Prostate gland (tissue), 2 donors: ENCODE results near the gene HPCA. TPM values are rescaled to one million over a fixed set of nuclear protein-coding genes. Genes with fewer than 3 reads are reported as not detected.

Source experiments
- DNase-seq: peaks from one replicate; pipeline ENCODE4 v3.0.0-alpha.2; 2019; ENCODE audit warnings: low spot score
- H3K27ac ChIP-seq, 2 donors: fragments of 200-600 bp; sonication (generic); 2 replicates each; pipeline ENCODE4 v1.5.1; 2017 to 2019
- H3K27me3 ChIP-seq: fragments of 200-600 bp; sonication (generic); replicated peaks from 2 replicates; pipeline ENCODE4 v1.5.1; 2019; ENCODE audit not compliant: insufficient read depth
- H3K36me3 ChIP-seq, 2 donors: fragments of 200-600 bp; sonication (generic); 1 replicate in 1 of 2; 2 replicates in 1 of 2; pipeline versions ENCODE4 v1.5.1 to v1.8.1; 2017 to 2019
- H3K4me1 ChIP-seq: fragments of 200-600 bp; sonication (generic); replicated peaks from 2 replicates; pipeline ENCODE4 v1.5.1; 2019
- H3K4me3 ChIP-seq, 2 donors: fragments of 200-600 bp; sonication (generic); 2 replicates each; pipeline ENCODE4 v1.5.1; 2017 to 2019
- H3K9me3 ChIP-seq: fragments of 200-600 bp; sonication (generic); 2 replicates; pipeline ENCODE4 v1.5.1; 2017
- POLR2A ChIP-seq: fragments of 450-650 bp; IDR thresholded peaks from one replicate; pipeline ENCODE4 v1.6.1; 2016; ENCODE audit warnings: antibody characterized with exemption, mild to moderate bottlenecking
- POLR2AphosphoS5 ChIP-seq: sonication (generic); formaldehyde crosslinking; IDR thresholded peaks from one replicate; pipeline ENCODE4 v1.6.1; 2017; ENCODE audit warnings: antibody characterized with exemption
- WGBS: methylation state at CpG from one replicate; pipeline ENCODE4 v1.1.5; 2018; 5-methylcytosine and 5-hydroxymethylcytosine counted together
- intact Hi-C: fragments of 100-400 bp; cut with DNase I; formaldehyde crosslinking; loops from one replicate; pipeline ENCODE4 v1.14.2; 2022
- total RNA-seq, 2 donors: library from RNA; depleted of rRNA; stranded (reverse); fragments of >200 nt; gene quantifications; one replicate each; pipeline ENCODE4 v1.1.0, GENCODE V29; 2016
- TF ChIP-seq, protein P1 (sequence below), 4 experiments: fragments of 200-600 bp in 2 of 4; fragments of 450-650 bp in 2 of 4; sonication (generic) in 2 of 4; IDR thresholded peaks; 1 replicate in 3 of 4; 2 replicates in 1 of 4; pipeline ENCODE4 v1.5.1; 2016 to 2019; ENCODE audit warnings: antibody characterized with exemption in 4 of 4, mild to moderate bottlenecking in 2 of 4, moderate library complexity in 2 of 4

HPCA gene
- total RNA-seq, 2 donors from 2014 or later = 1.6 TPM; not detected in 1

DNA sequence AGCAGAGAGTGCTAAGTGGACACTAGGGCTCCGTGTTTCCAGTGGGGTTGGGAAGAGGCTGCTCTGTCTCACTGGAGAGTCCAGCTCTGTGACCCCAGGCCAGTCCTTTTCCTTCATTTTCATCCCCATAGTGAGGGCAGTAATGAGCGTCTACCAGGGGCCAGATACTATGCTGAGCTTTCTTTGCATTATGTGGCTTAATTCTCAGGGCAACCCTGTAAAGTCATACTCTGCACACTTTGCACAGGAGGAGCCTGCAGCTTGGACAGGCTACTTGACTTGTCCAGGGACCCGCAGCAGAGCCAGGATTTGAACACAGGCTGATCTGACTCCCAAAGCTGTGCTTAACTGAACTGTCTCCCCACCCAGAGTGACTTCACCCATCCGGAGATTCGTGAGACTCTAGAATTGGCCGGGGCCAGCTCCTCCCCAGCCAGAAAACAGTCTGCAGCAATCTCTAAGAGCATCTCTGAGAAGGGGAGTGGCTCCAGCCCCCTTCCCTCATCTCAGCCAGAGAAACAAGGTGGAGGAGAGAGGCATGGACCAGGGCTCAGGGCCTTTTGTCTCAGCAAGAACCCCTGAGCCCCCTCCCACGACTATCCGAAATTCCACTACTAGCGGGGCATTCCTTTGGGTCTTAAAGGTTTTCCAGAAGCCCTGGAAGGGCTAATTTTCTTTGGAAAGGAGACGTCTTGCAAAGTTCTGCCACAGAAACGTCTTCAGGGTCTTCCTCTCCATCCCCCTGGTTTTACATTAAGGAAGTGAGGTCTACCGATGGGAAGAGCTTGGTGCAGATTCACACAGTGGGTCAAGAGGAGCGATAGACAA, 14.7 kb upstream of the HPCA start:
- Histone ChIP-seq H3K27ac (no peak overlapping the region), H3K27me3 (no peaks in the 10 kb centered on the region), H3K4me1 (peaks cover 4% of the 10 kb centered on the region), H3K4me3 (peak overlapping the region in 1 of 2 donors; percentile 34), H3K36me3 (no peaks in the 10 kb centered on the region), H3K9me3 (no peaks in the 10 kb centered on the region)
- no peak for DNase-seq
- intact Hi-C loops = loop anchor here (5.0 to 10.0 kb wide), 2 partner anchors 159 to 467 kb away; no protein-coding TSS in a partner anchor
- 62% methylated on average over 13 of the region's 13 CpGs for WGBS
- TF ChIP-seq POLR2AphosphoS5 (no peak), POLR2A (no peak)
- TF ChIP-seq, protein P1, sequence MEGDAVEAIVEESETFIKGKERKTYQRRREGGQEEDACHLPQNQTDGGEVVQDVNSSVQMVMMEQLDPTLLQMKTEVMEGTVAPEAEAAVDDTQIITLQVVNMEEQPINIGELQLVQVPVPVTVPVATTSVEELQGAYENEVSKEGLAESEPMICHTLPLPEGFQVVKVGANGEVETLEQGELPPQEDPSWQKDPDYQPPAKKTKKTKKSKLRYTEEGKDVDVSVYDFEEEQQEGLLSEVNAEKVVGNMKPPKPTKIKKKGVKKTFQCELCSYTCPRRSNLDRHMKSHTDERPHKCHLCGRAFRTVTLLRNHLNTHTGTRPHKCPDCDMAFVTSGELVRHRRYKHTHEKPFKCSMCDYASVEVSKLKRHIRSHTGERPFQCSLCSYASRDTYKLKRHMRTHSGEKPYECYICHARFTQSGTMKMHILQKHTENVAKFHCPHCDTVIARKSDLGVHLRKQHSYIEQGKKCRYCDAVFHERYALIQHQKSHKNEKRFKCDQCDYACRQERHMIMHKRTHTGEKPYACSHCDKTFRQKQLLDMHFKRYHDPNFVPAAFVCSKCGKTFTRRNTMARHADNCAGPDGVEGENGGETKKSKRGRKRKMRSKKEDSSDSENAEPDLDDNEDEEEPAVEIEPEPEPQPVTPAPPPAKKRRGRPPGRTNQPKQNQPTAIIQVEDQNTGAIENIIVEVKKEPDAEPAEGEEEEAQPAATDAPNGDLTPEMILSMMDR (IDR thresholded peaks at IDR 0.05) = no peak

GRCh38 chr1:32872192-32872460, 14.2 kb upstream of the HPCA start:
- H3K4me3 ChIP-seq = no peak overlapping the region
- DNase-seq = no peak
- H3K27ac ChIP-seq = no peak overlapping the region

DNA sequence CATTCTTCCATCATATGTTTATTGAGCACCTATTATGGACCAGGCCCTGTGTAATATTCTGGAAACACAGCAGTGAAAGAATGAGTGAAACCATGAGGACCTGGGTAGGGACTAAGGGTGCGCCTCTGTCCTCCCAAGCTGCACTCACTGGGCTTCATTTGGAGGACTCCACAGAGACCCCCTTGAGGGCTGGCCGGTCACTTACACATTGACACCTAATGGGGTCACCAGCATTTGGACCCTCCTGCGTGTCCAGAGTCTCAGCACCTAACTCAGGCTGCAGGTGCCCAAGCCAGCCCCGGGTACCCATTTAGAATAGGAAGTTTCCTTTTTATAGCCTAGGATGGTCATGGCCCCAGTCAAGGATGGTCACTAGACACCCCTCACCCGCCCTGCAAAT, 12.8 kb upstream of the HPCA start:
- no peak overlapping the region for H3K4me3 ChIP-seq
- WGBS = 89% methylated on average over 5 of the region's 5 CpGs
- H3K36me3 ChIP-seq = no peaks in the 10 kb centered on the region
- no peak overlapping the region for H3K27ac ChIP-seq
- H3K27me3 ChIP-seq = no peaks in the 10 kb centered on the region
- intact Hi-C loops = loop anchor here (5.0 to 10.0 kb wide), 2 partner anchors 161 to 469 kb away; no protein-coding TSS in a partner anchor
- peaks cover 4% of the 10 kb centered on the region for H3K4me1 ChIP-seq
- TF ChIP-seq, protein P1 (IDR thresholded peaks at IDR 0.05) = no peak
- TF ChIP-seq POLR2AphosphoS5 = no peak
- TF ChIP-seq POLR2A = no peak
- H3K9me3 ChIP-seq = no peaks in the 10 kb centered on the region
- DNase-seq = no peak

More at GRCh38 chr1:32872192-32872460, 14.2 kb upstream of the HPCA start:
- Histone ChIP-seq H3K27me3 (no peaks in the 10 kb centered on the region), H3K36me3 (no peaks in the 10 kb centered on the region), H3K4me1 (peaks cover 4% of the 10 kb centered on the region), H3K9me3 (no peaks in the 10 kb centered on the region)
- WGBS = 65% methylated on average over 7 of the region's 7 CpGs
- intact Hi-C loops = loop anchor here (5.0 to 10.0 kb wide), 2 partner anchors 160 to 467 kb away; no protein-coding TSS in a partner anchor
- TF ChIP-seq POLR2A = no peak
- TF ChIP-seq, protein P1 (IDR thresholded peaks at IDR 0.05) = no peak
- TF ChIP-seq POLR2AphosphoS5 = no peak

DNA sequence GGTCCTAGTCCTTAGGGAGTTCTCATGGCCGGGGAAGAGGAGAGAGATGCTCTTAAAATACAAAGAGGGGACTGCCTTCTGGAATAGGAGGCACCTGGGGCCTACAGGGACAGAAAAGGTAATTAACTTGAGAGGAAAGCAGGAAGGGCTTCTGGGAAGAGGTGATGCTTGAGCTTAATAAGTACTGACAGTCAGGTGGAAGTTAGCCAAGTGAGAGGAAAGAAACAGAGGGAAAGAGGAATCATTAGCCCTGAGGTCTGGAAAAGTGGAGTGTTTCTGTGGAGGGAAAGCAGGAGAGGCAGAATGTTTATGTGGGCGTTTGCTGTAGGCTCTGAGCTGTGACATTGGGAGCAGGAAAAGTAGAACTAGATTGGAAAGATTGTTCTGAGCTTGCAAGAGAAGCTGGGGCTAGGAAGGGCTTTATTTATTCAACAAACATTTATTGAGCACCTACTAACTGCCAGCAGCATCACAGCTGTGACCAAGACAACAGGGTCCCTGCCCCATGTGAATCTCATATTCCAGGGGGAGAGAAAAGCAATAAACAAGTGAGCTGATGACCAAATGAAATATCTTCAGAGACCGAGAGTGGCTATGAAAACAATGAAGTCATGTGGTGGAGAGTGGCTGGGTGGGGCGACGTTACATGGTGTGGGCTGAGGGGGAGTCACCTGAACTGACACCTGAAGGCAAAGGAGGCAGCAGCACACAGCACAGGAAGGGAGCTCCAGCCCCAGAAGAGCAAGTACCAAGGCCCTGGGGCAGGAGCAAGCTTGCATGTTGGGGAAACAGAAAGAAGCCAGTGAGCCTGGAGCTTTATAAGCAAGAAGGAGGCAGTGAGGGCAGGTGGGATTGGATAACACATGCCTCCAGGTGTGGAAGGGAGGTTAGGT, 11.2 kb upstream of the HPCA start:
- intact Hi-C loops = loop anchor here (5.0 to 10.0 kb wide), 2 partner anchors 163 to 470 kb away; no protein-coding TSS in a partner anchor
- no peak for DNase-seq

More for the DNA sequence above, 11.2 kb upstream of the HPCA start:
- peaks cover 2% of the 10 kb centered on the region for H3K4me1 ChIP-seq
- no peaks in the 10 kb centered on the region for H3K36me3 ChIP-seq
- no peak overlapping the region for H3K27ac ChIP-seq
- H3K9me3 ChIP-seq = no peaks in the 10 kb centered on the region
- H3K4me3 ChIP-seq = no peak overlapping the region
- H3K27me3 ChIP-seq = no peaks in the 10 kb centered on the region
- TF ChIP-seq, protein P1 (IDR thresholded peaks at IDR 0.05) = no peak
- no peak for TF ChIP-seq POLR2AphosphoS5
- TF ChIP-seq POLR2A = no peak
- WGBS = 72% methylated on average over 5 of the region's 5 CpGs
